Measurements from ENCODE around the gene EXOC3. TPM values are rescaled to one million over a fixed set of nuclear protein-coding genes. Genes with fewer than 3 reads are reported as not detected.
"Not testable (repeated sequence)": the region's sequence is repeated elsewhere in the genome, so short reads cannot be mapped to it uniquely, and the experiment has no call there.

EXOC3 gene
- total RNA-seq, 1 donor from 2014 or later, result 46.2 TPM

GRCh38 chr5:400282-401145 lies 42.5 kb upstream of the EXOC3 start:
- H3K4me1 ChIP-seq, result peaks cover 20% of the 10 kb centered on the region
- no peaks in the 10 kb centered on the region for H3K9me3 ChIP-seq (replicated peaks)
- DNase-seq, result no peak
- peak overlapping the region; percentile 43 for H3K27ac ChIP-seq (replicated peaks)
- peaks cover 7% of the 10 kb centered on the region for H3K27me3 ChIP-seq (ENCODE audit: low read depth)
- no peaks in the 10 kb centered on the region for H3K36me3 ChIP-seq
- peak overlapping the region; percentile 55 for H3K4me3 ChIP-seq
- intact Hi-C loops (cut with micrococcal nuclease), result no loop called here
- no peak for TF ChIP-seq CTCF (IDR thresholded peaks at IDR 0.05; ENCODE audit: borderline replicate concordance)

- intact Hi-C loops (cut with micrococcal nuclease), result no loop called here
- H3K9me3 ChIP-seq (replicated peaks), result no peaks in the 10 kb centered on the region
- DNase-seq, result no peak
Measured at GRCh38 chr5:401146-402034, 41.6 kb upstream of the EXOC3 start.

GRCh38 chr5:402219-402614 lies 40.8 kb upstream of the EXOC3 start:
- H3K9me3 ChIP-seq (replicated peaks); intact Hi-C loops (cut with micrococcal nuclease); DNase-seq; H3K36me3 ChIP-seq; H3K4me3 ChIP-seq; H3K27ac ChIP-seq (replicated peaks); H3K27me3 ChIP-seq (ENCODE audit: low read depth): not testable (repeated sequence)
- peaks cover 20% of the 10 kb centered on the region for H3K4me1 ChIP-seq

More at GRCh38 chr5:401146-402034, 41.6 kb upstream of the EXOC3 start:
- no peak overlapping the region for H3K4me3 ChIP-seq
- H3K36me3 ChIP-seq, result no peaks in the 10 kb centered on the region
- no peak for TF ChIP-seq CTCF (IDR thresholded peaks at IDR 0.05; ENCODE audit: borderline replicate concordance)
- peaks cover 7% of the 10 kb centered on the region for H3K27me3 ChIP-seq (ENCODE audit: low read depth)
- H3K27ac ChIP-seq (replicated peaks), result no peak overlapping the region
- peaks cover 20% of the 10 kb centered on the region for H3K4me1 ChIP-seq

GRCh38 chr5:402615-403359 lies 40.2 kb upstream of the EXOC3 start:
- no peak overlapping the region for H3K4me3 ChIP-seq
- TF ChIP-seq CTCF (IDR thresholded peaks at IDR 0.05; ENCODE audit: borderline replicate concordance), result no peak
- intact Hi-C loops (cut with micrococcal nuclease), result no loop called here

GRCh38 chr5:403995-404394 lies 39.0 kb upstream of the EXOC3 start:
- Histone ChIP-seq H3K36me3 (no peaks in the 10 kb centered on the region), H3K4me3 (no peak overlapping the region), H3K27me3 (ENCODE audit: low read depth) (peaks cover 7% of the 10 kb centered on the region), H3K27ac (replicated peaks) (no peak overlapping the region), H3K9me3 (replicated peaks) (no peaks in the 10 kb centered on the region), H3K4me1 (peaks cover 19% of the 10 kb centered on the region)
- TF ChIP-seq CTCF (IDR thresholded peaks at IDR 0.05; ENCODE audit: borderline replicate concordance), result no peak
- DNase-seq, result no peak
- intact Hi-C loops (cut with micrococcal nuclease), result no loop called here

More at GRCh38 chr5:402615-403359, 40.2 kb upstream of the EXOC3 start:
- DNase-seq, result no peak
- peaks cover 20% of the 10 kb centered on the region for H3K4me1 ChIP-seq
- no peak overlapping the region for H3K27ac ChIP-seq (replicated peaks)
- no peaks in the 10 kb centered on the region for H3K36me3 ChIP-seq
- H3K27me3 ChIP-seq (ENCODE audit: low read depth), result peaks cover 7% of the 10 kb centered on the region
- H3K9me3 ChIP-seq (replicated peaks), result no peaks in the 10 kb centered on the region
